Measurements from ENCODE around the gene FBXO31. TPM values are rescaled to one million over a fixed set of nuclear protein-coding genes. Genes with fewer than 3 reads are reported as not detected.

Gene FBXO31
- total RNA-seq, 4 donors from 2014 or later = 89.4 to 241 (median 147) TPM

DNA sequence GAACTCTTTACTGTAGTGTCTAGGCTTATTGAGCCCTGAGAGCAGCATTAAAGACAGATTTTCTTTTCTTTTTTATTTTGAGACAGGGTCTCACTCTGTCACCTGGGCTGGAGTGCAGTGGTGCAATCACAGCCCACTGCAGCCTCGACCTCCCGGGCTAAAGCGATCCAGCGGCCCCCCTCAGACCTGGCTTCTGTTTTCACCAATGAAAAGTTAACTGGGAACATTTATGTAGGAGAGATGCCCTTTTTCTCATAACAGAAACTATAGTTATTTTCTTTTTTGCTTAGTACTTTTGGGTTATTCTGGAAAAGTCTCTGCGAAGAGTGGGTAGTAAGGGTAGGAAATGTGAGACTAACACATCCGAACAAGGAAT, 10.1 kb upstream of the FBXO31 start:
- Histone ChIP-seq H3K9me3 (no peaks in the 10 kb centered on the region), H3K4me1 (peaks cover 6 to 52% (median 24%) of the 10 kb centered on the region in 4 donors), H3K27ac (peak overlapping the region; percentile 81 to 100 (median 99)), H3K4me3 (peak overlapping the region in 3 of 4 donors; percentile 74 to 84 (median 78)), H3K36me3 (peaks cover 0 to 2% (median 2%) of the 10 kb centered on the region in 3 donors), H3K27me3 (no peaks in the 10 kb centered on the region)
- DNase-seq (ENCODE audit: low spot score in 2 of 2) = no peak
- 77 to 78% methylated on average over 6 of the region's 6 CpGs for WGBS, 2 donors
- TF ChIP-seq, protein P1, sequence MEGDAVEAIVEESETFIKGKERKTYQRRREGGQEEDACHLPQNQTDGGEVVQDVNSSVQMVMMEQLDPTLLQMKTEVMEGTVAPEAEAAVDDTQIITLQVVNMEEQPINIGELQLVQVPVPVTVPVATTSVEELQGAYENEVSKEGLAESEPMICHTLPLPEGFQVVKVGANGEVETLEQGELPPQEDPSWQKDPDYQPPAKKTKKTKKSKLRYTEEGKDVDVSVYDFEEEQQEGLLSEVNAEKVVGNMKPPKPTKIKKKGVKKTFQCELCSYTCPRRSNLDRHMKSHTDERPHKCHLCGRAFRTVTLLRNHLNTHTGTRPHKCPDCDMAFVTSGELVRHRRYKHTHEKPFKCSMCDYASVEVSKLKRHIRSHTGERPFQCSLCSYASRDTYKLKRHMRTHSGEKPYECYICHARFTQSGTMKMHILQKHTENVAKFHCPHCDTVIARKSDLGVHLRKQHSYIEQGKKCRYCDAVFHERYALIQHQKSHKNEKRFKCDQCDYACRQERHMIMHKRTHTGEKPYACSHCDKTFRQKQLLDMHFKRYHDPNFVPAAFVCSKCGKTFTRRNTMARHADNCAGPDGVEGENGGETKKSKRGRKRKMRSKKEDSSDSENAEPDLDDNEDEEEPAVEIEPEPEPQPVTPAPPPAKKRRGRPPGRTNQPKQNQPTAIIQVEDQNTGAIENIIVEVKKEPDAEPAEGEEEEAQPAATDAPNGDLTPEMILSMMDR (IDR thresholded peaks at IDR 0.05) = no peak
- no peak for TF ChIP-seq POLR2A (IDR thresholded peaks at IDR 0.05)
- no peak for TF ChIP-seq EP300 (IDR thresholded peaks at IDR 0.05)

DNA sequence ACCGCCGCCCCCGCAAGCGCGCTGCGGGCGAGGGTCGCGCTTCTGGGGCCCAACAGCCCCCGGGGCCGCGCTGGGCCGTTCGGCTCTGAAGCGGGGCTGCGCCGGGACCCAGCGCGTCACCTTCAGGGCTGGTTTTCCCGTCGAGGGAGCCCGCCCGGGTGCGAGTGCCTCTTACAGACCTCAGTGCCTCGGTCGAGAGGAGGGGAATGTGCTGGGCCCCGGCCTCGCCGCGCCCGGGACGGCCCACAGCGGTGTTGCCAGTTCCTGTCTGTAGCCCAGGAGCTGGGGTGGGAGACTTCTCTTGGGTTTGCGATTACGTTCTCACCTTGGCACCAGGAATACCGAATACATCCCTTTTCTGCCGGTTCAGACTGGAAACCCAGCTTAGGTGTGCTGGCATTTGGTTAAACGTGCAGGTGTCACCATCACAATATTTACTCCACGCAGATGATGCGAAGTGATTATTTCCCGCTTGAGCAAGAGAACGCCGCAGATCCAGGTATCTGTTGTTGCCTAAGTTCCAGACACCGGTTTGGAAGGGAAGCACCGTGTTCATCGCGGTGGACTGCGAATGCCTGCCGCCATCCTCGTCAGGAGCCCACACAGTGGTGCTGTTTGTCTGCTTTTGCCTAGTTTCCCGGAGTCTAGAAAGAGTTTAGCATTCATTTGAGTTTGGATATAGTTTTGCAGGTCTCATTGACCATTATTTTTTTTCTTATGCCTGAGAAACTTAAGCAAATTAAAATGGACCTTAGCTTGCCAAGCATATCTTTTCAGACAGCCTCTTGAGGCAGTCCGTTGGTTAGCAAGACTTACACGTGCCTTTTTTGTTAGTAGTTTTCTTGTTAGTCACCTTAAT, 9.5 kb upstream of the FBXO31 start:
- TF ChIP-seq EP300 (IDR thresholded peaks at IDR 0.05) (no peak), POLR2A (IDR thresholded peaks at IDR 0.05) (no peak)
- TF ChIP-seq, protein P1 (IDR thresholded peaks at IDR 0.05) = peak in 3 of 5 experiments; percentile 25 to 37 (median 34)
- Histone ChIP-seq H3K27ac (peak overlapping the region; percentile 81 to 100 (median 99)), H3K9me3 (no peaks in the 10 kb centered on the region), H3K4me3 (peak overlapping the region; percentile 74 to 88 (median 81)), H3K4me1 (peaks cover 6 to 56% (median 25%) of the 10 kb centered on the region in 4 donors), H3K36me3 (no peaks in the 10 kb centered on the region), H3K27me3 (no peaks in the 10 kb centered on the region)
- DNase-seq (ENCODE audit: low spot score in 2 of 2) = no peak
- 1% methylated on average over 29 to 51 of the region's 53 CpGs for WGBS, 2 donors

GRCh38 chr16:87391950-87392820, 8.6 kb upstream of the FBXO31 start, which contains the start of gene MAP1LC3B:
Gene MAP1LC3B (plus strand): TSS chr16:87392336. CDS start chr16:87392428, 92 bp downstream.
- H3K27ac ChIP-seq = peak within 1 kb of the TSS; percentile 98 to 100 (median 100)
- H3K36me3 ChIP-seq = no peaks in the 10 kb centered on the region
- H3K27me3 ChIP-seq = no peaks in the 10 kb centered on the region
- TF ChIP-seq POLR2A (IDR thresholded peaks at IDR 0.05) (peak; percentile 94 to 99), EP300 (IDR thresholded peaks at IDR 0.05) (peak; percentile 77 to 100)
- TF ChIP-seq, protein P1 (IDR thresholded peaks at IDR 0.05) = peak in 2 of 5 experiments; percentile 16 to 44
- peak within 1 kb of the TSS; percentile 74 to 88 (median 81) for H3K4me3 ChIP-seq
- no peaks in the 10 kb centered on the region for H3K9me3 ChIP-seq
- WGBS, 2 donors = 0% methylated on average over 1 to 67 of the region's 113 CpGs
- peak; percentile 93 to 96 for DNase-seq (ENCODE audit: low spot score in 2 of 2)
- peaks cover 6 to 59% (median 33%) of the 10 kb centered on the region in 4 donors for H3K4me1 ChIP-seq

DNA sequence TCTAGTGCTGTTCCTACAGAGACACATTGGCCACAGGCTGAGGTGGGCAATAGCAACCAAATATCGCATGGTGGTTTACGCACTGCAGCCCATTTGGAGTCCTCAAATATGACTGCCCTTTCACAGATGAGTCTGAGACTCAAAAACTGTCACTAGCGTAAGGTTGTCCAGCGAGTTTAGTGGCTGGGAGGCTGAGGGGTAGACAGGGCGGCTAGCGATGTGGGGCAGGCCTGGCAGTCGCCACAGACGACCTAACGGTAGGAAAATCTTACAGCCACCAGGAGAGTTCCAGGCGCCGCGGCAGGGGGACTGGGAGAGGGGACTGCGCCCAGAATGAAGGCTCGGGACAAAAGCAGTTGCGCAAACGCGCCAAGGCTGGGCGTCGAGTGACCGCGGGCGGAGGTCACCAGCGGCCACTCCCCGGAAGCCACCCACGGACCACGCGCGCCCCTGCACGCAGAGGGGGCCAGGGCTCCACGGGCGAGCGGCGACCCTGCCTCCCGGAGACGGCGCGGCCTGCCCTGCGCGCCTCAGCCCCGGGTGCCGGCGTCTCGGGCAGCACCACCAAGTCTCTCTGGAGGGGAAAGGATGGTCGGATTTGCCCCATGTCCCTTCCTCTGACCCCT, 7.9 kb upstream of the FBXO31 start:
- H3K4me1 ChIP-seq = peaks cover 6 to 62% (median 34%) of the 10 kb centered on the region in 4 donors
- H3K9me3 ChIP-seq = no peaks in the 10 kb centered on the region
- no peaks in the 10 kb centered on the region for H3K36me3 ChIP-seq
- 8 to 14% methylated on average over 21 to 30 of the region's 44 CpGs for WGBS, 2 donors
- H3K27ac ChIP-seq = peak overlapping the region; percentile 98 to 100 (median 100)
- peak overlapping the region; percentile 46 to 88 (median 81) for H3K4me3 ChIP-seq
- no peaks in the 10 kb centered on the region for H3K27me3 ChIP-seq
- TF ChIP-seq EP300 (IDR thresholded peaks at IDR 0.05) (no peak), POLR2A (IDR thresholded peaks at IDR 0.05) (no peak)
- TF ChIP-seq, protein P1 (IDR thresholded peaks at IDR 0.05) = peak in 1 of 5 experiments; percentile 7
- DNase-seq (ENCODE audit: low spot score in 2 of 2) = peak; percentile 52 to 57
